Measurements from ENCODE around the gene FOXP1. TPM values are rescaled to one million over a fixed set of nuclear protein-coding genes. Genes with fewer than 3 reads are reported as not detected.
A peak's percentile ranks its signal among the peaks of the same experiment; 100 is the strongest.

Gene FOXP1
- total and polyA plus RNA-seq, 9 of the 15 experiments (the other 6 are each of a cell fraction or from before 2014, with no cell fraction given) = 7.7 to 34.5 (median 13.7) TPM

DNA sequence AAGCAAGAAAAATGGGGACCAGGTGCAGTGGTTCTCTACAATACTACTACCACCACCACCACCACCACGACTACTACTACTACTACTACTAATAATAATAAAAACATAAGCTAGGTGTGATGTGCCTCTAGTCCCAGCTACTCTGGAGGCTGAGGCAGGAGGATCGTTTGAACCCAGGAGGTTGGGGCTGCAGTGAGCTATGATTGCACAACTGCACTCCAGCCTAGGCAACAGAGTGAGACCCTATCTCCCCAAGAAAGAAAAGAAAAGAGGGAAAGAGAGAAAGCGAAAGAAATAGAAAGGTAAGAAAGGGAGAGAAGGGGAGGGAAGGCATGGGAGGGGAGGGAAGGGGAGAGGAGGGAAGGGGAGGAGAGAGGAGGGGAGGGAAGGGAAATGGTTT is 350.6 kb downstream of the FOXP1 start (continued):
- TF ChIP-seq, protein P1, sequence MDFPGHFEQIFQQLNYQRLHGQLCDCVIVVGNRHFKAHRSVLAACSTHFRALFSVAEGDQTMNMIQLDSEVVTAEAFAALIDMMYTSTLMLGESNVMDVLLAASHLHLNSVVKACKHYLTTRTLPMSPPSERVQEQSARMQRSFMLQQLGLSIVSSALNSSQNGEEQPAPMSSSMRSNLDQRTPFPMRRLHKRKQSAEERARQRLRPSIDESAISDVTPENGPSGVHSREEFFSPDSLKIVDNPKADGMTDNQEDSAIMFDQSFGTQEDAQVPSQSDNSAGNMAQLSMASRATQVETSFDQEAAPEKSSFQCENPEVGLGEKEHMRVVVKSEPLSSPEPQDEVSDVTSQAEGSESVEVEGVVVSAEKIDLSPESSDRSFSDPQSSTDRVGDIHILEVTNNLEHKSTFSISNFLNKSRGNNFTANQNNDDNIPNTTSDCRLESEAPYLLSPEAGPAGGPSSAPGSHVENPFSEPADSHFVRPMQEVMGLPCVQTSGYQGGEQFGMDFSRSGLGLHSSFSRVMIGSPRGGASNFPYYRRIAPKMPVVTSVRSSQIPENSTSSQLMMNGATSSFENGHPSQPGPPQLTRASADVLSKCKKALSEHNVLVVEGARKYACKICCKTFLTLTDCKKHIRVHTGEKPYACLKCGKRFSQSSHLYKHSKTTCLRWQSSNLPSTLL (IDR thresholded peaks at IDR 0.05) = no peak
- no peak for TF ChIP-seq HMG20A (CRISPR knock-in tag; conservative IDR thresholded peaks at IDR 0.05)
- no peak for TF ChIP-seq POU5F1 (IDR thresholded peaks at IDR 0.05; ENCODE audit: borderline replicate concordance, low read depth, low read length, partially characterized antibody)
- TF ChIP-seq, protein P2, sequence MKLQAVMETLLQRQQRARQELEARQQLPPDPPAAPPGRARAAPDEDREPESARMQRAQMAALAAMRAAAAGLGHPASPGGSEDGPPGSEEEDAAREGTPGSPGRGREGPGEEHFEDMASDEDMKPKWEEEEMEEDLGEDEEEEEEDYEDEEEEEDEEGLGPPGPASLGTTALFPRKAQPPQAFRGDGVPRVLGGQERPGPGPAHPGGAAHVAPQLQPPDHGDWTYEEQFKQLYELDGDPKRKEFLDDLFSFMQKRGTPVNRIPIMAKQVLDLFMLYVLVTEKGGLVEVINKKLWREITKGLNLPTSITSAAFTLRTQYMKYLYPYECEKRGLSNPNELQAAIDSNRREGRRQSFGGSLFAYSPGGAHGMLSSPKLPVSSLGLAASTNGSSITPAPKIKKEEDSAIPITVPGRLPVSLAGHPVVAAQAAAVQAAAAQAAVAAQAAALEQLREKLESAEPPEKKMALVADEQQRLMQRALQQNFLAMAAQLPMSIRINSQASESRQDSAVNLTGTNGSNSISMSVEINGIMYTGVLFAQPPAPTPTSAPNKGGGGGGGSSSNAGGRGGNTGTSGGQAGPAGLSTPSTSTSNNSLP (IDR thresholded peaks at IDR 0.05; ENCODE audit: borderline replicate concordance, low read depth, low read length) = no peak
- TF ChIP-seq KDM5B (IDR thresholded peaks at IDR 0.05; ENCODE audit: insufficient replicate concordance, low read depth, low read length) = no peak
- TF ChIP-seq CBX5 (IDR thresholded peaks at IDR 0.05; ENCODE audit: borderline replicate concordance, low read depth) = no peak
- TF ChIP-seq, protein P3, sequence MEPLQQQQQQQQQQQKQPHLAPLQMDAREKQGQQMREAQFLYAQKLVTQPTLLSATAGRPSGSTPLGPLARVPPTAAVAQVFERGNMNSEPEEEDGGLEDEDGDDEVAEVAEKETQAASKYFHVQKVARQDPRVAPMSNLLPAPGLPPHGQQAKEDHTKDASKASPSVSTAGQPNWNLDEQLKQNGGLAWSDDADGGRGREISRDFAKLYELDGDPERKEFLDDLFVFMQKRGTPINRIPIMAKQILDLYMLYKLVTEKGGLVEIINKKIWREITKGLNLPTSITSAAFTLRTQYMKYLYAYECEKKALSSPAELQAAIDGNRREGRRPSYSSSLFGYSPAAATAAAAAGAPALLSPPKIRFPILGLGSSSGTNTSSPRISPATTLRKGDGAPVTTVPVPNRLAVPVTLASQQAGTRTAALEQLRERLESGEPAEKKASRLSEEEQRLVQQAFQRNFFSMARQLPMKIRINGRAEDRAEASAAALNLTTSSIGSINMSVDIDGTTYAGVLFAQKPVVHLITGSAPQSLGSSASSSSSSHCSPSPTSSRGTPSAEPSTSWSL (CRISPR knock-in tag; IDR thresholded peaks at IDR 0.05; ENCODE audit: borderline replicate concordance) = no peak
- TF ChIP-seq KDM1A (IDR thresholded peaks at IDR 0.05) = peak in 1 of 2 experiments; percentile 56; a peak in 1 of 4 replicates
- no peak for TF ChIP-seq PHF8 (IDR thresholded peaks at IDR 0.05; ENCODE audit: borderline replicate concordance, low read length)
